ENCODE measurements around the gene PPP1R16B.

DNA sequence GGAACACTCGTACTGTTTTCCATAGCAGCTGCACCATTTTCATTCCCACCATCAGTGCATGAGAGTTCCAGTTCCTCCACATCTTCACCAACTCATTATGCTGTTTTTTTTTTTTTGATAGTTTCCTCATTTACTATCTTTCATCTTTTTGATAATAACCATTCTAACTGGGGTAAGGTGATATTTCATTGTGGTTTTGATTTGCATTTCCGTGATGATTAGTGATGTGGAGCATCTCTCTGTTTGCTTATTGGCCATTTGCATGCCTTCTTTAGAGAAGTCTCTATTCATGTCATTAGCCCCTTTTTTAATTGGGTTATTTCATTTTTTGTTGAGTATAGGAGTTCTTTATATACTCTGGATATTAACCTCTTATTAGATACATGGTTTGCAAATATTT lies 31.3 kb upstream of the PPP1R16B start:
- TF ChIP-seq, protein P1, sequence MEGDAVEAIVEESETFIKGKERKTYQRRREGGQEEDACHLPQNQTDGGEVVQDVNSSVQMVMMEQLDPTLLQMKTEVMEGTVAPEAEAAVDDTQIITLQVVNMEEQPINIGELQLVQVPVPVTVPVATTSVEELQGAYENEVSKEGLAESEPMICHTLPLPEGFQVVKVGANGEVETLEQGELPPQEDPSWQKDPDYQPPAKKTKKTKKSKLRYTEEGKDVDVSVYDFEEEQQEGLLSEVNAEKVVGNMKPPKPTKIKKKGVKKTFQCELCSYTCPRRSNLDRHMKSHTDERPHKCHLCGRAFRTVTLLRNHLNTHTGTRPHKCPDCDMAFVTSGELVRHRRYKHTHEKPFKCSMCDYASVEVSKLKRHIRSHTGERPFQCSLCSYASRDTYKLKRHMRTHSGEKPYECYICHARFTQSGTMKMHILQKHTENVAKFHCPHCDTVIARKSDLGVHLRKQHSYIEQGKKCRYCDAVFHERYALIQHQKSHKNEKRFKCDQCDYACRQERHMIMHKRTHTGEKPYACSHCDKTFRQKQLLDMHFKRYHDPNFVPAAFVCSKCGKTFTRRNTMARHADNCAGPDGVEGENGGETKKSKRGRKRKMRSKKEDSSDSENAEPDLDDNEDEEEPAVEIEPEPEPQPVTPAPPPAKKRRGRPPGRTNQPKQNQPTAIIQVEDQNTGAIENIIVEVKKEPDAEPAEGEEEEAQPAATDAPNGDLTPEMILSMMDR (IDR thresholded peaks at IDR 0.05), result no peak
- TF ChIP-seq POLR2A (IDR thresholded peaks at IDR 0.05), result no peak
